ENCODE results near the gene ZNF486.

GRCh38 chr19:20243629-20244028 lies 76.6 kb downstream of the ZNF486 start:
- TF ChIP-seq CTCF (IDR thresholded peaks at IDR 0.05 in 4 of 5, conservative IDR thresholded peaks at IDR 0.05 in 1 of 5) (no peak), POLR2A (IDR thresholded peaks at IDR 0.05) (no peak)
